ENCODE measurements around the gene POLR1C. TPM values are rescaled to one million over a fixed set of nuclear protein-coding genes. Genes with fewer than 3 reads are reported as not detected.
A peak's percentile ranks its signal among the peaks of the same experiment; 100 is the strongest.
"Not testable (repeated sequence)": the region's sequence is repeated elsewhere in the genome, so short reads cannot be mapped to it uniquely, and the experiment has no call there.

Gene POLR1C
- total RNA-seq: 10 to 100 TPM; 46.6 to 47.8 TPM
- 17.0 TPM for polyA plus RNA-seq (2013, experiment 1 of 2)
- polyA plus RNA-seq (2013, experiment 2 of 2): 17.3 TPM
- total RNA-seq: 13.5 to 225 (median 39.0) reads per million in 172 experiments

GRCh38 chr6:43516697-43517504, at the start of gene POLR1C, which contains the start of gene YIPF3:
TSS of gene POLR1C (plus strand) at chr6:43517089. CDS start at chr6:43517110, 21 bp downstream.
TSS of gene YIPF3 (minus strand) at chr6:43516926. CDS start at chr6:43516807, 119 bp downstream.
- intact Hi-C loops (cut with DNase I, micrococcal nuclease): loop anchor here in 1 of 2 experiments (1.0 to 5.0 kb wide), 6 partner anchors 40 to 590 kb away; partner anchors contain the start of genes ABCC10, CNPY3, GTPBP2 and POLH
- ChIA-PET CTCF (interaction anchor here (0.7 to 1.7 kb wide), 3 partner anchors 10 to 1730 kb away, joined by 3 to 10 read pairs (median 3); partner anchors contain the start of gene TOMM6), POLR2A (interaction anchor here (0.6 to 2.5 kb wide), 16 partner anchors 10 to 772 kb away, joined by 3 to 16 read pairs (median 4); partner anchors contain the start of genes ABCC10, CUL7, GTPBP2 and PEX6)
- H3K9me3 ChIP-seq (ENCODE audit: control insufficient read depth in 1 of 2, insufficient read depth in 1 of 2, low read length in 2 of 2): no peaks in the 10 kb centered on the region
- Mint-ChIP-seq H3K27ac (no peak within 1 kb of the TSS), H3K4me3 (no peak within 1 kb of the TSS), H3K27me3 (no peaks in the 10 kb centered on the region), H3K9me3 (no peaks in the 10 kb centered on the region), H3K36me3 (ENCODE audit: low read depth) (peaks cover 18% of the 10 kb centered on the region), H3K4me1 (ENCODE audit: low read depth) (peaks cover 33% of the 10 kb centered on the region)
- no peaks in the 10 kb centered on the region for H3K27me3 ChIP-seq (ENCODE audit: control insufficient read depth in 1 of 2, insufficient read depth in 2 of 2, low read length in 2 of 2)
- H3K4me3 ChIP-seq (ENCODE audit: low read length): peak within 1 kb of the TSS; percentile 100
- H3K36me3 ChIP-seq (ENCODE audit: insufficient read depth, low read length): peaks cover 68% of the 10 kb centered on the region
- ATAC-seq (ENCODE audit: poor library complexity) (peak; percentile 96), DNase-seq (peak; percentile 91 to 98 (median 96))
- TF ChIP-seq CTCF (IDR thresholded peaks at IDR 0.05): no peak
- H3K4me1 ChIP-seq (ENCODE audit: insufficient read depth, low read length): peaks cover 43% of the 10 kb centered on the region
- H3K27ac ChIP-seq (ENCODE audit: low read depth in 1 of 2, low read length in 2 of 2): peak within 1 kb of the TSS; percentile 81 to 90

GRCh38 chr6:43467265-43467664, 49.6 kb upstream of the POLR1C start:
- H3K4me3 ChIP-seq (ENCODE audit: low read length); DNase-seq; CTCF ChIA-PET; H3K27ac ChIP-seq (ENCODE audit: low read depth in 1 of 2, low read length in 2 of 2); H3K9me3 ChIP-seq (ENCODE audit: control insufficient read depth in 1 of 2, insufficient read depth in 1 of 2, low read length in 2 of 2); H3K4me1 ChIP-seq (ENCODE audit: insufficient read depth, low read length); H3K4me3 Mint-ChIP-seq; H3K36me3 ChIP-seq (ENCODE audit: insufficient read depth, low read length); POLR2A ChIA-PET; ATAC-seq (ENCODE audit: poor library complexity); H3K27ac Mint-ChIP-seq; H3K4me1 Mint-ChIP-seq (ENCODE audit: low read depth); intact Hi-C loops (cut with DNase I, micrococcal nuclease); H3K36me3 Mint-ChIP-seq (ENCODE audit: low read depth); H3K9me3 Mint-ChIP-seq: not testable (repeated sequence)
- peaks cover 43% of the 10 kb centered on the region for H3K27me3 Mint-ChIP-seq
- H3K27me3 ChIP-seq (ENCODE audit: control insufficient read depth in 1 of 2, insufficient read depth in 2 of 2, low read length in 2 of 2): peaks cover 11% of the 10 kb centered on the region in 2 experiments

- Mint-ChIP-seq H3K27me3 (peaks cover 38% of the 10 kb centered on the region), H3K4me3 (no peak overlapping the region), H3K27ac (no peak overlapping the region), H3K4me1 (ENCODE audit: low read depth) (no peaks in the 10 kb centered on the region), H3K36me3 (ENCODE audit: low read depth) (no peaks in the 10 kb centered on the region), H3K9me3 (no peaks in the 10 kb centered on the region)
- H3K36me3 ChIP-seq (ENCODE audit: insufficient read depth, low read length): no peaks in the 10 kb centered on the region
- ChIA-PET CTCF (no interaction called here), POLR2A (no interaction called here)
- TF ChIP-seq CTCF (IDR thresholded peaks at IDR 0.05): no peak
- H3K27ac ChIP-seq (ENCODE audit: low read depth in 1 of 2, low read length in 2 of 2): no peak overlapping the region
- ATAC-seq (ENCODE audit: poor library complexity): no peak
- no peak overlapping the region for H3K4me3 ChIP-seq (ENCODE audit: low read length)
- no peaks in the 10 kb centered on the region for H3K9me3 ChIP-seq (ENCODE audit: control insufficient read depth in 1 of 2, insufficient read depth in 1 of 2, low read length in 2 of 2)
- H3K4me1 ChIP-seq (ENCODE audit: insufficient read depth, low read length): no peaks in the 10 kb centered on the region
- intact Hi-C loops (cut with DNase I, micrococcal nuclease): no loop called here
- DNase-seq: no peak
- peaks cover 11% of the 10 kb centered on the region in 2 experiments for H3K27me3 ChIP-seq (ENCODE audit: control insufficient read depth in 1 of 2, insufficient read depth in 2 of 2, low read length in 2 of 2)
These were observed 49.1 kb upstream of the POLR1C start for GRCh38 chr6:43467752-43468151.
